ENCODE results near the gene VWA1. TPM values are rescaled to one million over a fixed set of nuclear protein-coding genes. Genes with fewer than 3 reads are reported as not detected.
A peak's percentile ranks its signal among the peaks of the same experiment; 100 is the strongest.
"Not testable (repeated sequence)": the region's sequence is repeated elsewhere in the genome, so short reads cannot be mapped to it uniquely, and the experiment has no call there.

Gene VWA1
- total RNA-seq, 2 experiments from 2014 or later = 0.36 to 0.85 TPM

DNA sequence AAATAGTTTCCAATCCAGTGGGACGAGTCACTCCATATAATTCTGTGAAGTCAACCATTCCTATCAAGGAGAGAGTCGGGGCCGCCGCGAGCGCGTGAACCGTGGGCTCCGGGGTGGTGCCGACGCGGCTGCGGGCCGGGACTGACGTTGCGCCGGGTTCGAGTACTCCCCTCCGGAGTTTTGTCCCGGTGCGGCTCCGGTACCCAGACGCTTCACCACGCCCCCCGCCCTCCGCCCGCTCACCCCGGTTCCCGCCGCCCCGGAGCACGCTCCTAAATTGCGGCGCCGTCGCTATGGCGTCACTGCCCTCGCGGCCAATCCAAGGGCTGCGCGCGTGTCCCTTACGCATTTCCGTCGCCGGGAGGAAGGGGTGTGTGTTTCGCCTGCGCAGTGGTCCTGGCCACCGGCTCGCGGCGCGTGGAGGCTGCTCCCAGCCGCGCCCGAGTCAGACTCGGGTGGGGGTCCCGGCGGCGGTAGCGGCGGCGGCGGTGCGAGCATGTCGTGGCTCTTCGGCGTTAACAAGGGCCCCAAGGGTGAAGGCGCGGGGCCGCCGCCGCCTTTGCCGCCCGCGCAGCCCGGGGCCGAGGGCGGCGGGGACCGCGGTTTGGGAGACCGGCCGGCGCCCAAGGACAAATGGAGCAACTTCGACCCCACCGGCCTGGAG lies 36.0 kb downstream of the VWA1 start, which contains the start of gene ATAD3B:
ATAD3B (plus strand) TSS at position 377 of the 664 bp plus-strand sequence; CDS start at position 497, 120 bp downstream.
- Mint-ChIP-seq H3K36me3 (peaks cover 4% of the 10 kb centered on the region), H3K4me1 (peaks cover 16% of the 10 kb centered on the region), H3K27ac (peak within 1 kb of the TSS; percentile 81), H3K9me3 (no peaks in the 10 kb centered on the region), H3K27me3 (no peaks in the 10 kb centered on the region), H3K4me3 (peak within 1 kb of the TSS; percentile 85)
- POLR2A ChIA-PET = no interaction called here
- peak; percentile 93 for ATAC-seq (ENCODE audit: low read depth)
- DNase-seq = peak; percentile 91

DNA sequence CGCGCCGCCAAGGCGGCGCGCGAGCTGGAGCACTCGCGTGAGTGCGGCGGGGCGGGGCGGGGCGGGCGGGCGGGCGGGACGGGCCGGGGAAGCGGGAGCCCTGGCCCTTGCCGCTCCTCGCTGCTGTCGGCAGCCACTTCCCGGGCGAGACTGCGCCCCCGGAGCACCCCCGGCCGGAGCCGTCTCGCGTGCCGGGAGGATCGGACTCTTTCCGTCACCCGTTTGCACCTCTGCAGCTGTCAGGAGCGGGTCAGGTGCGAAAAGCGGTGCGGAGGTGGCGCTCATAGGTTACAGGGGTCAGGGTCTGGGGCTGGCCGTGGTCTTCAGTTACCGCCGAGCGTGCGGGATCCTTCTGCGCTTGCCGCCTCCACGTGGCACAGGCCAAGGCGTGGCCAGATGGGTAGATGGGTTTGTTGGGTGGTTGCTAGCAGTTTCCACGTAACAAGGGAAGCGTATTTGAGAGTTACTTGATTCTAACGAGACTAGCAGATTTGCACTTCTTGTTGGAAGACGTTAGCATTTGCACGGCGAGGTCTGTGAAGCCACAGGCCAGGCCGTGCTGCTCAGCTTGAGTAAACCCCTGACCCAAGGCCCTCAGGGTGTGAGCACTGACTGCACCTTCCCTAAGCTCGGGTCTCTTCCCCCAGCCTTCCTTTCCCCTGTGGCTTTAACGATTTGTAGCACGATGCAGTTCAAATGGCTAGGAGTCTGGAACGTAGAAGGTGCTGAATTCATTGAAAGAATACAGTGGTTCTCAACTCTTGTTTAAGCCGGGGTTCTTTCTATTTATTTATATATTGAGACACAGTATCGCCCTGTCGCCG lies 36.8 kb downstream of the VWA1 start:
- ATAC-seq (ENCODE audit: low read depth) (peak; percentile 49), DNase-seq (peak; percentile 58)
- Mint-ChIP-seq H3K27ac (peak overlapping the region; percentile 58), H3K4me1 (peaks cover 16% of the 10 kb centered on the region), H3K4me3 (peak overlapping the region; percentile 81)
- POLR2A ChIA-PET, H3K27me3 Mint-ChIP-seq, H3K9me3 Mint-ChIP-seq, H3K36me3 Mint-ChIP-seq: not testable (repeated sequence)

DNA sequence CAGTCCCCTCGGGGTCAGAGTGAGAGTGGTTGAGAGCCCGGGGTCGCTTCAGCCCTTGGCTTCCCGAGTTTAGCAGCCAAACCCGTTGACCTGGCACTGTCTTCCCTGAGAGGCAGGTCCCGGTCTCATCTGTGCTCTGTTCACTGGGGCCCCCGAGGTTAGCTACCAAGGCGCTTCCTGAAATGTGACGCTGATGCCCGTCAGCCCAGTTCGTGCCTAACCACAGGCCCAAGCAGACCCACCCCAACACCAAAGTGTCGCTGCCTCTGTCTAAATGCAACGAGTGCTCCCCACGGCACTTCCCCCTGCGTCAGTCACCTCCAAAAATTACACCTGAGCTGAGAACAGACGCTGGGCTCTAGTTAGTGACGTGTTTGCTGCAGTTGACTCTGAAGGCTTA lies 40.5 kb downstream of the VWA1 start:
- H3K27ac Mint-ChIP-seq; H3K4me1 Mint-ChIP-seq; DNase-seq; POLR2A ChIA-PET; H3K27me3 Mint-ChIP-seq; H3K4me3 Mint-ChIP-seq; ATAC-seq (ENCODE audit: low read depth); H3K9me3 Mint-ChIP-seq: not testable (repeated sequence)
- H3K36me3 Mint-ChIP-seq = peaks cover 14% of the 10 kb centered on the region

DNA sequence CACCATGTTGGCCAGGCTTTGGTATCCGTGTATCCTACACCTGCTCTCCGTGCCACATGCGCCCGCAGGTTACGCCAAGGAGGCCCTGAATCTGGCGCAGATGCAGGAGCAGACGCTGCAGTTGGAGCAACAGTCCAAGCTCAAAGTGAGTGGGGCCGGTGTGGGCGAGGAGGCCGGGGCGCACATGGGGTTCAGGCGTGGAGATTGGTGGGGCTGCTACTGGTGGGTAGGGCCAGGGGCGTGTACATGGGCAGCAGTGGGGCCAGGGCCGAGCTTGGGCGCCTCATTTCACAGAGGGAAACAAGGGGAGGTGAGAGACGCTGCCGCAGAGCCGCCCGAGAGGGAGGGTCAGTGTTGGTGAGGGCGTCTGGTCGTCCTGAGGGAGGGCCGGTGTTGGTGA lies 41.7 kb downstream of the VWA1 start:
- H3K27ac Mint-ChIP-seq = no peak overlapping the region
- no peak overlapping the region for H3K4me3 Mint-ChIP-seq
- H3K36me3 Mint-ChIP-seq = peaks cover 14% of the 10 kb centered on the region
- peaks cover 5% of the 10 kb centered on the region for H3K4me1 Mint-ChIP-seq
- DNase-seq = no peak
- POLR2A ChIA-PET = no interaction called here
- H3K27me3 Mint-ChIP-seq = no peaks in the 10 kb centered on the region
- H3K9me3 Mint-ChIP-seq = no peaks in the 10 kb centered on the region
- no peak for ATAC-seq (ENCODE audit: low read depth)

DNA sequence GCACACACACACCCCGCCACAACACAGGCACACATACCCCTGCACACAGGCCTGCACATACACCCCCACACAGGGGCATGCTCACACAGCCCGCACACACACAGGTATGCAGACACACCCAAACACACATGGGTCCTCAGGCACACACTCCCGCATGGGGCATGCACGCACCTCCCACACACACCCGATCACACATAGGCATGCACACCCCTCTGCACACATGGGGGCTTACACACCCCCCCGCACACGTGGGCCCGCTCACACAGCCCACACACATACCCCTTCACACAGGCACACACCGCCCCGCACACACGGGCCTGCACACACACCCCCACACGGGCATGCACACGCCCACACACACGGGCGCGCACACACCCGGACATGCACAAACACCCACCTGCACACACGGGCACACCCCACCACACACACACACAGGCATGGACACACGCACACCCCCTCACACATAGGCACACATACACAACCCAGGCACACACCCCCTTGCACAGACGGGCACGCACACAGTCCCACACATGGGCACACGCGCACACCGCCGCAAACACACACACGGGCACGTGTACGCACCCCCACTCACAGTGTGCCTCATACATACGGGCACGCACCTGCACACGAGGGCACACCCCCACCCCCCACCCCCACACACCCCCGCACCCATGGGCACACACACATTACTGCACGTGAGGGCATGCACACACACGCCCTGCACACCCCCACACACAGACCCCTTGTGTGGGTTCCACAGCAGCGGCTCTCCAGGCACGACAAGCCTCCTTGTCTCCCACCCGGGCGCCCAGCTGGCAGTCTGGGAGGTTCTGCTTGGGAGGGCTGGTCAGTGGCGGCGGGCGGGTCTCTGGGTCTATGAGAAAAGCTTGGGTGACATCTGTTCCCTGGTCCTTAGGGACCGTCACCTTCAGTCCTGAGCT lies 44.3 kb downstream of the VWA1 start:
- ATAC-seq (ENCODE audit: low read depth) = no peak
- no peak overlapping the region for H3K27ac Mint-ChIP-seq
- no peaks in the 10 kb centered on the region for H3K4me1 Mint-ChIP-seq
- H3K4me3 Mint-ChIP-seq = no peak overlapping the region
- H3K9me3 Mint-ChIP-seq = no peaks in the 10 kb centered on the region
- no peak for DNase-seq
- POLR2A ChIA-PET = no interaction called here
- no peaks in the 10 kb centered on the region for H3K27me3 Mint-ChIP-seq
- peaks cover 17% of the 10 kb centered on the region for H3K36me3 Mint-ChIP-seq

DNA sequence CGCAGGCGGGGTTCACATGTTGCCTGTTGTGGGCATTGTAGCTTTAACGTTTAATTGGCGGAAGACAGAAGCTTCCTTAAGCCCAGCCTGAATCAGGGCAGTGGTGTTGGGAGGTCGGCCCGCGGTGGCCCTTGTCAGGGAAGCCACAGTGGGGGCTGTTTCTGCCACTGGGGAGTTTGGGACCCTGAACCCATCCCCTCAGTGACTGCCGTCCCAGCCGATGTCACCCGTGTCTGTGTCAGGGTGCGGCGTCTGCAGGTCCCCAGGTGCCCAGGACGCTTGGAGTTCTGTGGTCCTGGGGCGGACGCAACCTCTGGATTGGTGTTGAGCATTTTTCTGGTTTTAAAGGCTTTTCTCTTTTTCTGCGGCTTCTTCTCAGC lies 45.0 kb downstream of the VWA1 start:
- H3K9me3 Mint-ChIP-seq; POLR2A ChIA-PET; ATAC-seq (ENCODE audit: low read depth); H3K4me1 Mint-ChIP-seq; DNase-seq; H3K27ac Mint-ChIP-seq; H3K27me3 Mint-ChIP-seq; H3K4me3 Mint-ChIP-seq: not testable (repeated sequence)
- peaks cover 17% of the 10 kb centered on the region for H3K36me3 Mint-ChIP-seq

GRCh38 chr1:1481811-1482210 lies 46.3 kb downstream of the VWA1 start:
- H3K9me3 Mint-ChIP-seq; H3K4me1 Mint-ChIP-seq; DNase-seq; H3K4me3 Mint-ChIP-seq; H3K27me3 Mint-ChIP-seq; POLR2A ChIA-PET; H3K27ac Mint-ChIP-seq; ATAC-seq (ENCODE audit: low read depth): not testable (repeated sequence)
- H3K36me3 Mint-ChIP-seq = peaks cover 15% of the 10 kb centered on the region

DNA sequence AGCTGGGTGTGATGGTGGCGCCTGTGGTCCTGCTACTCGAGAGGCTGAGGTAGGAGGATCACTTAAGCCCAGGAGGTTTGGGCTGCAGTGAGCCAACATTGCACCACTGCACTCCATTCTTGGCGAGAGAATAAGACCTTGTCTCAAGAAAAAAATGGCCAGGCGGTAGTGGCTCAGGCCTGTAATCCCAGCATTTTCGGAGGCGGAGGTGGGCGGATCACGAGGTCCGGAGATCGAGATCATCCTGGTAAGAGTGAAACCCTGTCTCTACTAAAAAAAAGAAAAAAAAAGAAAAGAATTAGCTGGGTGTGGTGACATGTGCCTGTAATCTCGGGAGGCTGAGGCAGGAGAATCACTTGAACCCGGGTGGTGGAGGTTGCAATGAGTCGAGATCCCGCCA lies 47.4 kb downstream of the VWA1 start:
- ATAC-seq (ENCODE audit: low read depth) (no peak), DNase-seq (no peak)
- Mint-ChIP-seq H3K27me3 (no peaks in the 10 kb centered on the region), H3K27ac (no peak overlapping the region), H3K4me1 (no peaks in the 10 kb centered on the region), H3K9me3 (no peaks in the 10 kb centered on the region), H3K36me3 (peaks cover 11% of the 10 kb centered on the region), H3K4me3 (no peak overlapping the region)
- POLR2A ChIA-PET = no interaction called here

GRCh38 chr1:1483714-1484113 lies 48.2 kb downstream of the VWA1 start:
- no peak for DNase-seq
- POLR2A ChIA-PET = no interaction called here
- no peak for ATAC-seq (ENCODE audit: low read depth)
- Mint-ChIP-seq H3K4me1 (no peaks in the 10 kb centered on the region), H3K9me3 (no peaks in the 10 kb centered on the region), H3K36me3 (peaks cover 17% of the 10 kb centered on the region), H3K27ac (no peak overlapping the region), H3K4me3 (no peak overlapping the region), H3K27me3 (no peaks in the 10 kb centered on the region)

DNA sequence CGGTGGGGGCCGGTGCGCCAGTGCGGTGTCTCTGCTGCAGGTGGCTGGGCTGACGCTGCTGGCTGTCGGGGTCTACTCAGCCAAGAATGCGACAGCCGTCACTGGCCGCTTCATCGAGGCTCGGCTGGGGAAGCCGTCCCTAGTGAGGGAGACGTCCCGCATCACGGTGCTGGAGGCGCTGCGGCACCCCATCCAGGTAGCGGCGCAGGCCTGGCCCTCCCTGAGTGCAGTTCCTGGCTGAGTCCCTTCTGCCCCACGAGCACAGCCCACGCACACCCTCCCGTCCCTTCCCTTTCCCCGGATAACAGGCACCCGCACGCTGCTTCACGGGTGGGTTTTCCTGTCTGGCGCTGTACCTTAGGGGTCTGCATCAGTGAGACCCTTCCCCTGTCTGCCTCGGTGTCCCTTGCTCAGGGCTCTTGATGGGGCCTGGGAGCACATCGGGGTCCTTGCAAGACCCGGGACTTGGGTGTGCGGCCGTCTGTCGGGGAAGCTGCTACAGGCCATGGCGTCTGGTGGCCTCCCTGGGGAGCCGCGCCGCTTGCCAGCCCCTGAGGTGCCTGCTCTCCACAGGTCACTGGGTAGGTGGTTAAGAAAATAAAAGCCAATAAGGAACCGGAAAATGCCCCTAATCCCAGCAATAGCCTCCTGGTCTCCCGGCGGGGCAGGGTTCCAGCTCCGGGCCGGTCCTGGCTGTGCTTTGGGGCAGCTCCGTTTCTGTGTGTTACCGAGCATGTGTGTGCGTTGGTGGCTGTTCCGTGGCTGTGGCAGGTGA lies 49.7 kb downstream of the VWA1 start:
- DNase-seq; POLR2A ChIA-PET; H3K27me3 Mint-ChIP-seq; H3K27ac Mint-ChIP-seq; H3K4me3 Mint-ChIP-seq; ATAC-seq (ENCODE audit: low read depth); H3K4me1 Mint-ChIP-seq; H3K9me3 Mint-ChIP-seq: not testable (repeated sequence)
- H3K36me3 Mint-ChIP-seq = peaks cover 18% of the 10 kb centered on the region

DNA sequence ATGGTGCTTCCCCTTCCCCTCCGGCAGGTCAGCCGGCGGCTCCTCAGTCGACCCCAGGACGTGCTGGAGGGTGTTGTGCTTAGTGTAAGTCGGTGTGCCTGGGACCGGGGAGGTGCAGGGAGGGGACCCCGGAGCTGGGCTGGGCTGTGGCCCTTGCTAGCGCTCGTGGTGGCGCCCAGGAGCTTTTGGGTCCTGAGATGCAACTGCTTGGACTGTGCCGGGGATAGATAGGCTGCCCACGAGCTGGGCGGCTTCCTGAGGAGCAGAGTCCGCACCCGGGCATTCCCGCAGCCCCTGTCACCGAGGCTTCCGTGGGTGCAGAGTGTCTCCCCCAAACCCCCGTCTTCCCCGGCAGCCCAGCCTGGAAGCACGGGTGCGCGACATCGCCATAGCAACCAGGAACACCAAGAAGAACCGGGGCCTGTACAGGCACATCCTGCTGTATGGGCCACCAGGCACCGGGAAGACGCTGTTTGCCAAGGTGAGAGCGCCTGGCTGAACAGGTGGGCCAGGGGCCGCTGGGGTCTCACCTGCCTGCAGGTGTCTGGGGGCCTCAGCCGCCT lies 50.3 kb downstream of the VWA1 start:
- H3K4me1 Mint-ChIP-seq; H3K9me3 Mint-ChIP-seq; H3K27me3 Mint-ChIP-seq; POLR2A ChIA-PET; ATAC-seq (ENCODE audit: low read depth); H3K27ac Mint-ChIP-seq; H3K4me3 Mint-ChIP-seq; DNase-seq: not testable (repeated sequence)
- peaks cover 24% of the 10 kb centered on the region for H3K36me3 Mint-ChIP-seq

DNA sequence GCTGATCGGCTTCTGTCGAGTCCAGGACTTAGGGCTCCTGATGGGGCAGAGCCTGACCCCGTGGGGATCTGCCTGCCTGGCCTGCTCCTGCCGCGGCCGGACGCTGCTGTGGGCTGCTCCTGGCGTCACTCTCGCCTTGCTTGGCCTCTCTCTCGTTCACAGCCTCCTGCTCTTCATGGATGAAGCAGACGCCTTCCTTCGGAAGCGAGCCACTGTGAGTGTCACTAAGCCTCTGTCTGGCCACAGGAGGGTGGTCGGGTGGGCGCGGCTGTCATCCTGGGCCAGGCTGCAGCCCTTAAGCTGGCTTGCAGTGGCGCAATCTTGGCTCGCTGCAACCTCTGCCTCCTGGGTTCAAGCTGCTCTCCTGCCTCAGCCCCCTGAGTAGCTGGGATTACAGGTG lies 52.2 kb downstream of the VWA1 start:
- Mint-ChIP-seq H3K9me3 (peaks cover 2% of the 10 kb centered on the region), H3K4me3 (no peak overlapping the region), H3K27me3 (no peaks in the 10 kb centered on the region), H3K27ac (no peak overlapping the region), H3K36me3 (peaks cover 40% of the 10 kb centered on the region), H3K4me1 (no peaks in the 10 kb centered on the region)
- POLR2A ChIA-PET = no interaction called here
- ATAC-seq (ENCODE audit: low read depth) = no peak
- no peak for DNase-seq

DNA sequence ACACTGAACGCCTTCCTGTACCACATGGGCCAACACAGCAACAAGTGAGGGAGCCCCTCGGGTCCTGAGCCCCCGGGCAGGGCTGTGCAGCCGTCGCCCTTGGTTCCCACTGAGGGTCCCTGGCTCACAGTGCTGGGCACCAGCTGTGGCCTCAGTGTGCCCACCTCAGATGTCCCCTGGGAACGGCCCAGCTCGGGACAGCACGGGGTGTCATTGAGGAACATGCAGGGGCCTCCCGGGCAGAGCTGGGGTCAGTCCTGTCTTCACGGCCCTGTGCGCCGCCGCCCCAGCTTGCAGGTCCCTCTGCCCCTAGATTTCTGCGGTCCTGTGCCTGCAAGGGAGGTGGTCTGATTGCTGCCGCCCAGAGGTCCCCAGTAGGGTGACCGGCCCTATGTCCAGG lies 53.7 kb downstream of the VWA1 start:
- Mint-ChIP-seq H3K36me3 (peaks cover 50% of the 10 kb centered on the region), H3K4me3 (no peak overlapping the region), H3K27ac (no peak overlapping the region), H3K4me1 (no peaks in the 10 kb centered on the region), H3K9me3 (peaks cover 7% of the 10 kb centered on the region), H3K27me3 (no peaks in the 10 kb centered on the region)
- DNase-seq (no peak), ATAC-seq (ENCODE audit: low read depth) (no peak)
- POLR2A ChIA-PET = no interaction called here

Measured in activated naive CD8-positive, alpha-beta T cell treated with anti-CD3 and anti-CD28 coated beads, Interleukin-2, amount 10 ng/mL, durations not matched to agents 7 days and 5 days (primary cell).